ENCODE measurements around the gene APBA2. TPM values are rescaled to one million over a fixed set of nuclear protein-coding genes. Genes with fewer than 3 reads are reported as not detected.
A peak's percentile ranks its signal among the peaks of the same experiment; 100 is the strongest.

The APBA2 gene
- total RNA-seq, 1 experiment from 2014 or later: 0.31 TPM

DNA sequence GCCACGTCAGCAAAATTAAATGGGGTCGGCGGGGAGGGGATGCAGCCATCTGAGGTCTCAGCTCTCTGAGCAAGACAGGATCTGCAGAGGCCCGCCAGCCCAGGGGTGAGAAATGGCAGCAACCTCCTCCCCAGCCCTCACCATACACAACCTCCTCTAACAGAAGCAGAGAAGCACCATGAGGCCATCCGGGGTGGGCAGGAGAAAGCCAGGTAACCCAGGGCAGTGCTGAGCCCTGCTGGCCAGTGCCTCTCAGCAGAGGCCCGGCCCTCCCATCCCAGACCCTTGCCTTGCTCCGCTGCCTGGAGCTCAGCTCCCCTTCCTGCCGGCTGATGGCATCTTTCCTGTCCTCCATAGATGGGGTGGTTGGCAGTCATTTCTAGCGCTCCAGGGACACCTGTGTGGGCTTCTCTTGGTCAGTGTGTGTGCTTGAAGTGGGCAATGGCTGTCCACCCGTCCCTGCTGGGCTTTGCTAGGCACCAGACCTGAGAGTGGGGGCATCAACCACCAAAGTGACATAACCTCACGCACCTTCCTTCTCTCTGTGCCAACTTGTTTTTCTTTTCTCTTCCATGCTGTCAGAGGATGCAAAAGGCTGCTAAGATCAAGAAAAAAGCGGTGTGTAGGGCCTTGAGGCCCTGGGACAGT, 208.0 kb downstream of the APBA2 start:
- H3K9me3 ChIP-seq (ENCODE audit: control insufficient read depth, insufficient read depth, low read depth, low read length): no peaks in the 10 kb centered on the region
- 0 out of 2 replicates have a peak, but pooled peaks have one; percentile 15 for ATAC-seq
- no peak for DNase-seq (ENCODE audit: low read depth, low spot score)
- CTCF ChIA-PET: interaction anchor here (0.6 to 1.2 kb wide), 4 partner anchors 8 to 495 kb away, joined by 3 to 5 read pairs (median 4); no protein-coding TSS in a partner anchor
- no peak overlapping the region for H3K4me3 ChIP-seq (ENCODE audit: low read depth in 2 of 2, low read length in 2 of 2)
- intact Hi-C loops (cut with micrococcal nuclease; ENCODE audit: unreplicated experiment): no loop called here
- no peak overlapping the region for H3K27ac ChIP-seq (ENCODE audit: low read length)
- in situ Hi-C loops (cut with HindIII; ENCODE audit: low pct_unique_long_range_greater_than_20kb, low sequenced_read_pairs): no loop called here
- H3K4me1 ChIP-seq (ENCODE audit: control insufficient read depth, insufficient read depth, low read length): no peaks in the 10 kb centered on the region
- no peaks in the 10 kb centered on the region for H3K27me3 ChIP-seq (ENCODE audit: control insufficient read depth, insufficient read depth, low read length)
- H3K36me3 ChIP-seq (ENCODE audit: control insufficient read depth, insufficient read depth, low read length): no peaks in the 10 kb centered on the region
- POLR2A ChIA-PET: no interaction called here
- TF ChIP-seq, protein P1, sequence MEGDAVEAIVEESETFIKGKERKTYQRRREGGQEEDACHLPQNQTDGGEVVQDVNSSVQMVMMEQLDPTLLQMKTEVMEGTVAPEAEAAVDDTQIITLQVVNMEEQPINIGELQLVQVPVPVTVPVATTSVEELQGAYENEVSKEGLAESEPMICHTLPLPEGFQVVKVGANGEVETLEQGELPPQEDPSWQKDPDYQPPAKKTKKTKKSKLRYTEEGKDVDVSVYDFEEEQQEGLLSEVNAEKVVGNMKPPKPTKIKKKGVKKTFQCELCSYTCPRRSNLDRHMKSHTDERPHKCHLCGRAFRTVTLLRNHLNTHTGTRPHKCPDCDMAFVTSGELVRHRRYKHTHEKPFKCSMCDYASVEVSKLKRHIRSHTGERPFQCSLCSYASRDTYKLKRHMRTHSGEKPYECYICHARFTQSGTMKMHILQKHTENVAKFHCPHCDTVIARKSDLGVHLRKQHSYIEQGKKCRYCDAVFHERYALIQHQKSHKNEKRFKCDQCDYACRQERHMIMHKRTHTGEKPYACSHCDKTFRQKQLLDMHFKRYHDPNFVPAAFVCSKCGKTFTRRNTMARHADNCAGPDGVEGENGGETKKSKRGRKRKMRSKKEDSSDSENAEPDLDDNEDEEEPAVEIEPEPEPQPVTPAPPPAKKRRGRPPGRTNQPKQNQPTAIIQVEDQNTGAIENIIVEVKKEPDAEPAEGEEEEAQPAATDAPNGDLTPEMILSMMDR (IDR thresholded peaks at IDR 0.05): no peak
- TF ChIP-seq POLR2AphosphoS5 (IDR thresholded peaks at IDR 0.05; ENCODE audit: low read depth, low read length): no peak
- no peak for TF ChIP-seq TCF7L2 (IDR thresholded peaks at IDR 0.05; ENCODE audit: low read depth, low read length)
- no peak for TF ChIP-seq SIN3A (IDR thresholded peaks at IDR 0.05; ENCODE audit: borderline replicate concordance, insufficient read depth, low read depth, low read length)
- TF ChIP-seq, protein P2, sequence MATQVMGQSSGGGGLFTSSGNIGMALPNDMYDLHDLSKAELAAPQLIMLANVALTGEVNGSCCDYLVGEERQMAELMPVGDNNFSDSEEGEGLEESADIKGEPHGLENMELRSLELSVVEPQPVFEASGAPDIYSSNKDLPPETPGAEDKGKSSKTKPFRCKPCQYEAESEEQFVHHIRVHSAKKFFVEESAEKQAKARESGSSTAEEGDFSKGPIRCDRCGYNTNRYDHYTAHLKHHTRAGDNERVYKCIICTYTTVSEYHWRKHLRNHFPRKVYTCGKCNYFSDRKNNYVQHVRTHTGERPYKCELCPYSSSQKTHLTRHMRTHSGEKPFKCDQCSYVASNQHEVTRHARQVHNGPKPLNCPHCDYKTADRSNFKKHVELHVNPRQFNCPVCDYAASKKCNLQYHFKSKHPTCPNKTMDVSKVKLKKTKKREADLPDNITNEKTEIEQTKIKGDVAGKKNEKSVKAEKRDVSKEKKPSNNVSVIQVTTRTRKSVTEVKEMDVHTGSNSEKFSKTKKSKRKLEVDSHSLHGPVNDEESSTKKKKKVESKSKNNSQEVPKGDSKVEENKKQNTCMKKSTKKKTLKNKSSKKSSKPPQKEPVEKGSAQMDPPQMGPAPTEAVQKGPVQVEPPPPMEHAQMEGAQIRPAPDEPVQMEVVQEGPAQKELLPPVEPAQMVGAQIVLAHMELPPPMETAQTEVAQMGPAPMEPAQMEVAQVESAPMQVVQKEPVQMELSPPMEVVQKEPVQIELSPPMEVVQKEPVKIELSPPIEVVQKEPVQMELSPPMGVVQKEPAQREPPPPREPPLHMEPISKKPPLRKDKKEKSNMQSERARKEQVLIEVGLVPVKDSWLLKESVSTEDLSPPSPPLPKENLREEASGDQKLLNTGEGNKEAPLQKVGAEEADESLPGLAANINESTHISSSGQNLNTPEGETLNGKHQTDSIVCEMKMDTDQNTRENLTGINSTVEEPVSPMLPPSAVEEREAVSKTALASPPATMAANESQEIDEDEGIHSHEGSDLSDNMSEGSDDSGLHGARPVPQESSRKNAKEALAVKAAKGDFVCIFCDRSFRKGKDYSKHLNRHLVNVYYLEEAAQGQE (IDR thresholded peaks at IDR 0.05; ENCODE audit: insufficient read depth in 1 of 2, low read depth in 2 of 2, low read length in 1 of 2): no peak
- BruUV-seq (replicated peaks): no TSS peak

DNA sequence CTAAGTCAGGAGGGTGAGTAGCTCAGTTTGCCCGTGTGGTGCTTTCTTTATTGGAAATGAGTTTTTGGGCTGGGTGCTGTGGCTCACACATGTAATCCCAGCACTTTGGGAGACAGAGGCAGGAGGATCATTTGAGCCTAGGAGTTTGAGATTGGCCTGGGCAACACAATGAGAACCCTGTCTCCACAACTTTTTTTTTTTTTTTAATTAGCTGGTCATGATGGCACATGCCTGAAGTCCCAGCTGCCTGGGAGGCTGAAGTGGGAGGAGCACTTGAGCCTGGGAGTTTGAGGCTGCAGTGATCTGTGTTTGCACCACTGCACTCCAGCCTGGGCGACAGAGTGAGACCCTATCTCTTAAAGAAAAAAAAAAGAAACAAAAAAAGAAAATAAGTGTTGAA, 208.9 kb downstream of the APBA2 start:
- intact Hi-C loops (cut with micrococcal nuclease; ENCODE audit: unreplicated experiment): no loop called here
- TF ChIP-seq, protein P2 (IDR thresholded peaks at IDR 0.05; ENCODE audit: insufficient read depth in 1 of 2, low read depth in 2 of 2, low read length in 1 of 2): no peak
- TF ChIP-seq SIN3A (IDR thresholded peaks at IDR 0.05; ENCODE audit: borderline replicate concordance, insufficient read depth, low read depth, low read length) (no peak), TCF7L2 (IDR thresholded peaks at IDR 0.05; ENCODE audit: low read depth, low read length) (no peak), POLR2AphosphoS5 (IDR thresholded peaks at IDR 0.05; ENCODE audit: low read depth, low read length) (no peak)
- TF ChIP-seq, protein P1 (IDR thresholded peaks at IDR 0.05): no peak
- in situ Hi-C loops (cut with HindIII; ENCODE audit: low pct_unique_long_range_greater_than_20kb, low sequenced_read_pairs): no loop called here
- no peaks in the 10 kb centered on the region for H3K36me3 ChIP-seq (ENCODE audit: control insufficient read depth, insufficient read depth, low read length)
- CTCF ChIA-PET: interaction anchor here (0.7 to 1.2 kb wide), 2 partner anchors 9 to 450 kb away, joined by 3 to 4 read pairs; no protein-coding TSS in a partner anchor
- H3K27ac ChIP-seq (ENCODE audit: low read length): no peak overlapping the region
- DNase-seq (ENCODE audit: low read depth, low spot score) (no peak), ATAC-seq (no peak)
- H3K4me1 ChIP-seq (ENCODE audit: control insufficient read depth, insufficient read depth, low read length): no peaks in the 10 kb centered on the region
- BruUV-seq (replicated peaks): no TSS peak
- no peaks in the 10 kb centered on the region for H3K27me3 ChIP-seq (ENCODE audit: control insufficient read depth, insufficient read depth, low read length)
- no peak overlapping the region for H3K4me3 ChIP-seq (ENCODE audit: low read depth in 2 of 2, low read length in 2 of 2)
- POLR2A ChIA-PET: no interaction called here
- H3K9me3 ChIP-seq (ENCODE audit: control insufficient read depth, insufficient read depth, low read depth, low read length): no peaks in the 10 kb centered on the region
